Endodermal cell (in vitro differentiated cells): ENCODE results near the gene HACD2. TPM values are rescaled to one million over a fixed set of nuclear protein-coding genes. Genes with fewer than 3 reads are reported as not detected.
A peak's percentile ranks its signal among the peaks of the same experiment; 100 is the strongest.

ENCODE experiments used
- DNase-seq: peaks from one replicate; pipeline ENCODE4 v3.0.0-alpha.2; 2017
- H3K27ac ChIP-seq: 2 replicates; pipeline ENCODE4 v1.5.1; 2013; ENCODE audit warnings: mild to moderate bottlenecking, low read depth, low read length, moderate library complexity
- H3K27me3 ChIP-seq: 2 replicates; pipeline ENCODE4 v1.6.1; 2013; ENCODE audit warnings: mild to moderate bottlenecking, low read length, moderate library complexity; ENCODE audit not compliant: insufficient read depth, control insufficient read depth, poor library complexity, severe bottlenecking
- H3K36me3 ChIP-seq: 2 replicates; pipeline ENCODE4 v1.7.0; 2013; ENCODE audit warnings: mild to moderate bottlenecking, low read length, moderate library complexity; ENCODE audit not compliant: control insufficient read depth, insufficient read depth
- H3K4me1 ChIP-seq: one replicate; pipeline ENCODE4 v1.7.0; 2013; ENCODE audit warnings: low read length; ENCODE audit not compliant: control insufficient read depth, insufficient read depth
- H3K4me3 ChIP-seq: 2 replicates; pipeline ENCODE4 v1.5.1; 2013; ENCODE audit warnings: mild to moderate bottlenecking, low read length, moderate library complexity
- H3K9ac ChIP-seq: 2 replicates; pipeline ENCODE4 v1.6.1; 2013; ENCODE audit warnings: mild to moderate bottlenecking, low read length, moderate library complexity; ENCODE audit not compliant: poor library complexity, severe bottlenecking; ENCODE audit errors: extremely low read depth
- H3K9me3 ChIP-seq: 2 replicates; pipeline ENCODE4 v1.6.1; 2013; ENCODE audit warnings: mild to moderate bottlenecking, low read length, moderate library complexity; ENCODE audit not compliant: control insufficient read depth
- H3K27ac Mint-ChIP-seq: 2 replicates; pipeline ENCODE4 v1.8.0; 2020; ENCODE audit warnings: mixed read lengths
- H3K27me3 Mint-ChIP-seq: 2 replicates; pipeline ENCODE4 v1.8.0; 2021; ENCODE audit warnings: mild to moderate bottlenecking, mixed read lengths; ENCODE audit not compliant: insufficient read depth
- H3K36me3 Mint-ChIP-seq: 2 replicates; pipeline ENCODE4 v1.8.0; 2020; ENCODE audit warnings: low read depth, mixed read lengths
- H3K4me1 Mint-ChIP-seq: 2 replicates; pipeline ENCODE4 v1.8.0; 2020; ENCODE audit warnings: mixed read lengths
- H3K4me3 Mint-ChIP-seq: 2 replicates; pipeline ENCODE4 v1.8.0; 2020; ENCODE audit warnings: mild to moderate bottlenecking, moderate library complexity, mixed read lengths
- H3K9me3 Mint-ChIP-seq: 2 replicates; pipeline ENCODE4 v1.8.0; 2020; ENCODE audit warnings: mild to moderate bottlenecking, mixed read lengths
- CTCF ChIP-seq: fragments of 200-600 bp; sonication (generic); conservative IDR thresholded peaks from 2 replicates; pipeline ENCODE4 v1.5.0; 2021; ENCODE audit warnings: antibody characterized with exemption, mild to moderate bottlenecking
- WGBS, 2 experiments: methylation state at CpG; one replicate each; pipeline versions ENCODE4 v1.1.5 to v1.1.7; 2013; ENCODE audit warnings: missing lambda C conversion rate in 2 of 2, mixed read lengths in 1 of 2; ENCODE audit not compliant: insufficient coverage in 1 of 2, insufficient read length in 1 of 2; 5-methylcytosine and 5-hydroxymethylcytosine counted together
- total RNA-seq, 2 donors: library from RNA; stranded (reverse); fragmentation: NEBNext Ultra II Directional in 1 of 2; extraction: Animal tissue kit (Norgen Biotek cat#: 25700) in 1 of 2; gene quantifications; 2 replicates in 1 of 2; 3 replicates in 1 of 2; pipeline ENCODE4 v1.2.1, GENCODE V29; 2021

The HACD2 gene
- total RNA-seq, 2 donors from 2014 or later: 32.5 to 48.7 TPM

GRCh38 chr3:123479891-123480290, 105.0 kb downstream of the HACD2 start:
- Histone ChIP-seq H3K9me3 (no peaks in the 10 kb centered on the region), H3K4me3 (no peak overlapping the region), H3K27ac (no peak overlapping the region), H3K36me3 (no peaks in the 10 kb centered on the region), H3K9ac (no peak overlapping the region), H3K4me1 (no peaks in the 10 kb centered on the region), H3K27me3 (no peaks in the 10 kb centered on the region)
- DNase-seq: no peak
- Mint-ChIP-seq H3K27me3 (peaks cover 10% of the 10 kb centered on the region), H3K4me3 (no peak overlapping the region), H3K4me1 (peaks cover 9% of the 10 kb centered on the region), H3K36me3 (no peaks in the 10 kb centered on the region), H3K27ac (no peak overlapping the region), H3K9me3 (no peaks in the 10 kb centered on the region)
- TF ChIP-seq CTCF: no peak
- WGBS, 2 experiments: 92 to 96% methylated on average over 10 of the region's 10 CpGs

- H3K36me3 ChIP-seq: no peaks in the 10 kb centered on the region
- 42% methylated on average over 2 of the region's 2 CpGs; no CpG with 5 or more reads in 1 of the 2 experiments for WGBS, 2 experiments
- no peak overlapping the region for H3K27ac Mint-ChIP-seq
- H3K4me1 ChIP-seq: no peaks in the 10 kb centered on the region
- H3K27ac ChIP-seq: no peak overlapping the region
- H3K4me1 Mint-ChIP-seq: peaks cover 12% of the 10 kb centered on the region
- H3K4me3 ChIP-seq: no peak overlapping the region
- H3K4me3 Mint-ChIP-seq: no peak overlapping the region
- no peaks in the 10 kb centered on the region for H3K27me3 ChIP-seq
- H3K36me3 Mint-ChIP-seq: no peaks in the 10 kb centered on the region
- H3K27me3 Mint-ChIP-seq: peaks cover 9% of the 10 kb centered on the region
- no peak for TF ChIP-seq CTCF
- DNase-seq: peak; percentile 57
- H3K9me3 ChIP-seq: no peaks in the 10 kb centered on the region
- H3K9me3 Mint-ChIP-seq: no peaks in the 10 kb centered on the region
- no peak overlapping the region for H3K9ac ChIP-seq
These were observed 106.5 kb downstream of the HACD2 start for GRCh38 chr3:123478314-123478713.

- H3K36me3 ChIP-seq: no peaks in the 10 kb centered on the region
- Mint-ChIP-seq H3K4me3 (no peak overlapping the region), H3K9me3 (no peaks in the 10 kb centered on the region), H3K36me3 (no peaks in the 10 kb centered on the region), H3K27ac (no peak overlapping the region), H3K27me3 (peaks cover 9% of the 10 kb centered on the region), H3K4me1 (peaks cover 12% of the 10 kb centered on the region)
- no peaks in the 10 kb centered on the region for H3K27me3 ChIP-seq
- H3K9ac ChIP-seq: no peak overlapping the region
- H3K4me1 ChIP-seq: no peaks in the 10 kb centered on the region
- no peaks in the 10 kb centered on the region for H3K9me3 ChIP-seq
- no peak overlapping the region for H3K27ac ChIP-seq
- H3K4me3 ChIP-seq: no peak overlapping the region
- DNase-seq: no peak
- WGBS, 2 experiments: 92 to 95% methylated on average over 12 to 15 of the region's 15 CpGs
- no peak for TF ChIP-seq CTCF
These were observed 107.7 kb downstream of the HACD2 start for GRCh38 chr3:123476967-123477750.
